Measurements from ENCODE around the gene CCDC12.

CCDC12 gene

GRCh38 chr3:47000922-47001730, 24.6 kb upstream of the CCDC12 start:
- Histone ChIP-seq H3K9ac (ENCODE audit: low read length in 2 of 2) (no peak overlapping the region), H3K36me3 (ENCODE audit: control insufficient read depth in 2 of 2, insufficient read depth in 2 of 2, low read length in 2 of 2) (peaks cover 9 to 20% of the 10 kb centered on the region in 2 donors), H3K4me3 (ENCODE audit: low read length in 2 of 2) (no peak overlapping the region), H3K27ac (ENCODE audit: low read length) (no peak overlapping the region), H3K9me3 (ENCODE audit: control insufficient read depth in 2 of 2, low read length in 2 of 2) (no peaks in the 10 kb centered on the region), H3K4me1 (ENCODE audit: control insufficient read depth, insufficient read depth, low read length) (peaks cover 4% of the 10 kb centered on the region), H3K27me3 (ENCODE audit: control insufficient read depth in 1 of 2, insufficient read depth in 2 of 2, low read length in 2 of 2) (no peaks in the 10 kb centered on the region)

- no peak overlapping the region for H3K4me3 ChIP-seq (ENCODE audit: low read length in 2 of 2)
- H3K9ac ChIP-seq (ENCODE audit: low read length in 2 of 2), result no peak overlapping the region
- no peak overlapping the region for H3K27ac ChIP-seq (ENCODE audit: low read length)
- H3K27me3 ChIP-seq (ENCODE audit: control insufficient read depth in 1 of 2, insufficient read depth in 2 of 2, low read length in 2 of 2), result no peaks in the 10 kb centered on the region
- peaks cover 4% of the 10 kb centered on the region for H3K4me1 ChIP-seq (ENCODE audit: control insufficient read depth, insufficient read depth, low read length)
- H3K9me3 ChIP-seq (ENCODE audit: control insufficient read depth in 2 of 2, low read length in 2 of 2), result no peaks in the 10 kb centered on the region
- peaks cover 9 to 14% of the 10 kb centered on the region in 2 donors for H3K36me3 ChIP-seq (ENCODE audit: control insufficient read depth in 2 of 2, insufficient read depth in 2 of 2, low read length in 2 of 2)
Measured at GRCh38 chr3:47000198-47000815, 23.8 kb upstream of the CCDC12 start.

GRCh38 chr3:46999516-47000197, 23.1 kb upstream of the CCDC12 start:
- H3K9me3 ChIP-seq (ENCODE audit: control insufficient read depth in 2 of 2, low read length in 2 of 2), result no peaks in the 10 kb centered on the region
- H3K27me3 ChIP-seq (ENCODE audit: control insufficient read depth in 1 of 2, insufficient read depth in 2 of 2, low read length in 2 of 2), result no peaks in the 10 kb centered on the region
- H3K36me3 ChIP-seq (ENCODE audit: control insufficient read depth in 2 of 2, insufficient read depth in 2 of 2, low read length in 2 of 2), result peaks cover 9 to 13% of the 10 kb centered on the region in 2 donors
- H3K4me3 ChIP-seq (ENCODE audit: low read length in 2 of 2), result no peak overlapping the region
- no peak overlapping the region for H3K9ac ChIP-seq (ENCODE audit: low read length in 2 of 2)
- no peak overlapping the region for H3K27ac ChIP-seq (ENCODE audit: low read length)
- H3K4me1 ChIP-seq (ENCODE audit: control insufficient read depth, insufficient read depth, low read length), result peaks cover 4% of the 10 kb centered on the region

- Histone ChIP-seq H3K27ac (ENCODE audit: low read length) (no peak overlapping the region), H3K4me1 (ENCODE audit: control insufficient read depth, insufficient read depth, low read length) (peaks cover 4% of the 10 kb centered on the region), H3K9ac (ENCODE audit: low read length in 2 of 2) (no peak overlapping the region), H3K27me3 (ENCODE audit: control insufficient read depth in 1 of 2, insufficient read depth in 2 of 2, low read length in 2 of 2) (no peaks in the 10 kb centered on the region), H3K4me3 (ENCODE audit: low read length in 2 of 2) (no peak overlapping the region), H3K36me3 (ENCODE audit: control insufficient read depth in 2 of 2, insufficient read depth in 2 of 2, low read length in 2 of 2) (peaks cover 9 to 14% of the 10 kb centered on the region in 2 donors), H3K9me3 (ENCODE audit: control insufficient read depth in 2 of 2, low read length in 2 of 2) (no peaks in the 10 kb centered on the region)
Measured at GRCh38 chr3:46998852-46999515, 22.4 kb upstream of the CCDC12 start.

GRCh38 chr3:46998121-46998851, 21.7 kb upstream of the CCDC12 start:
- H3K27ac ChIP-seq (ENCODE audit: low read length), result no peak overlapping the region
- H3K4me3 ChIP-seq (ENCODE audit: low read length in 2 of 2), result no peak overlapping the region
- peaks cover 4% of the 10 kb centered on the region for H3K4me1 ChIP-seq (ENCODE audit: control insufficient read depth, insufficient read depth, low read length)
- H3K27me3 ChIP-seq (ENCODE audit: control insufficient read depth in 1 of 2, insufficient read depth in 2 of 2, low read length in 2 of 2), result no peaks in the 10 kb centered on the region
- H3K9ac ChIP-seq (ENCODE audit: low read length in 2 of 2), result no peak overlapping the region
- no peaks in the 10 kb centered on the region for H3K9me3 ChIP-seq (ENCODE audit: control insufficient read depth in 2 of 2, low read length in 2 of 2)
- peaks cover 9 to 16% of the 10 kb centered on the region in 2 donors for H3K36me3 ChIP-seq (ENCODE audit: control insufficient read depth in 2 of 2, insufficient read depth in 2 of 2, low read length in 2 of 2)

- no peak overlapping the region for H3K27ac ChIP-seq (ENCODE audit: low read length)
Measured at GRCh38 chr3:46997453-46998091, 21.0 kb upstream of the CCDC12 start.

GRCh38 chr3:46996689-46997452, 20.3 kb upstream of the CCDC12 start:
- H3K36me3 ChIP-seq (ENCODE audit: control insufficient read depth in 2 of 2, insufficient read depth in 2 of 2, low read length in 2 of 2), result peaks cover 5 to 13% of the 10 kb centered on the region in 2 donors
- no peak overlapping the region for H3K27ac ChIP-seq (ENCODE audit: low read length)
- H3K9ac ChIP-seq (ENCODE audit: low read length in 2 of 2), result no peak overlapping the region
- no peak overlapping the region for H3K4me3 ChIP-seq (ENCODE audit: low read length in 2 of 2)
- no peaks in the 10 kb centered on the region for H3K9me3 ChIP-seq (ENCODE audit: control insufficient read depth in 2 of 2, low read length in 2 of 2)
- no peaks in the 10 kb centered on the region for H3K27me3 ChIP-seq (ENCODE audit: control insufficient read depth in 1 of 2, insufficient read depth in 2 of 2, low read length in 2 of 2)
- H3K4me1 ChIP-seq (ENCODE audit: control insufficient read depth, insufficient read depth, low read length), result peaks cover 4% of the 10 kb centered on the region

More at GRCh38 chr3:46997453-46998091, 21.0 kb upstream of the CCDC12 start:
- peaks cover 5 to 13% of the 10 kb centered on the region in 2 donors for H3K36me3 ChIP-seq (ENCODE audit: control insufficient read depth in 2 of 2, insufficient read depth in 2 of 2, low read length in 2 of 2)
- H3K27me3 ChIP-seq (ENCODE audit: control insufficient read depth in 1 of 2, insufficient read depth in 2 of 2, low read length in 2 of 2), result no peaks in the 10 kb centered on the region
- no peak overlapping the region for H3K9ac ChIP-seq (ENCODE audit: low read length in 2 of 2)
- H3K9me3 ChIP-seq (ENCODE audit: control insufficient read depth in 2 of 2, low read length in 2 of 2), result no peaks in the 10 kb centered on the region
- no peak overlapping the region for H3K4me3 ChIP-seq (ENCODE audit: low read length in 2 of 2)
- H3K4me1 ChIP-seq (ENCODE audit: control insufficient read depth, insufficient read depth, low read length), result peaks cover 4% of the 10 kb centered on the region

- Histone ChIP-seq H3K27ac (ENCODE audit: low read length) (no peak overlapping the region), H3K4me3 (ENCODE audit: low read length in 2 of 2) (no peak overlapping the region), H3K36me3 (ENCODE audit: control insufficient read depth in 2 of 2, insufficient read depth in 2 of 2, low read length in 2 of 2) (peaks cover 2 to 8% of the 10 kb centered on the region in 2 donors)
Measured at GRCh38 chr3:46995901-46996562, 19.5 kb upstream of the CCDC12 start.

More at GRCh38 chr3:46995901-46996562, 19.5 kb upstream of the CCDC12 start:
- Histone ChIP-seq H3K9me3 (ENCODE audit: control insufficient read depth in 2 of 2, low read length in 2 of 2) (no peaks in the 10 kb centered on the region), H3K27me3 (ENCODE audit: control insufficient read depth in 1 of 2, insufficient read depth in 2 of 2, low read length in 2 of 2) (no peaks in the 10 kb centered on the region), H3K9ac (ENCODE audit: low read length in 2 of 2) (no peak overlapping the region), H3K4me1 (ENCODE audit: control insufficient read depth, insufficient read depth, low read length) (peaks cover 4% of the 10 kb centered on the region)
